ENCODE measurements around the gene PPM1A. TPM values are rescaled to one million over a fixed set of nuclear protein-coding genes. Genes with fewer than 3 reads are reported as not detected.

Gene PPM1A
- total RNA-seq, result 9.8 and 15.4 TPM in 2 replicates

DNA sequence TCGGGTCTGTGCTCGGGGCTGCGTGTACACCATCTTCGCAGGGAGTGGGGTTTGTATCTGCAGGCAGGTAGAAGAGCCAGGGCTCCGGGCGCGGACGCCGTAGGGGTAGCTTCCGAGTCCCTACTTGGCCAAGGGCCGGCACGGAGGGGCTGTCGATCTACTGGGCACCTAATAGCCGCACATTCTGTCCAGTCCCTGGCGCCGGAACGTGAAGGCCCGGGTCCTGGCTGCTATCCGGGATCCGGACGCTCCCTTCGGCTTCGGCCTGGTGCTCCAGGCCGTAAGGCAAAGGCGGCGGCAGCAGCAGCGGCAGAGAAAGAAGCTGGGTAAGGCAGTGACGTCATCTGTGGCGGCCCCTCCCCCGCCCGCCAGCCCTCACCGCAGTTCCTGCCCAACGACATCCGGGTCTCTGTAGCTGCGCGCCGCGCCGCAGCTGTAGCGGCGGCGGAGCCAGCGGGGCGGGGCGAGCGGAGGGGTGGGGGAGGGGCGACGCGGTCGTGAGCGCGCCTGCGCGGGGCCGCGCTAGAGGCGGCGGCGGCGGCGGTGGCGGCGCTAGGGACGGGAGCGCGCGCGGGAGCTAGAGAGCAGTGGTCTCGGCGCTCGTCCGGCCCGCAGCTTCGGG, at the start of gene PPM1A:
Gene PPM1A (plus strand): TSS at position 525 of the 622 bp plus-strand sequence. CDS start 33,483 bp downstream, outside the sequence.

Other genes with a start within 250 kb of the PPM1A start
- gene PCNX4, start 157.3 kb upstream of the PPM1A start, total RNA-seq, result 14.8 and 32.9 TPM in 2 replicates
- 74.3 and 76.9 TPM in 2 replicates for gene DHRS7, start 83.8 kb upstream of the PPM1A start, total RNA-seq
- 0.71 and 1.3 TPM in 2 replicates for gene C14orf39, start 236.8 kb downstream of the PPM1A start, total RNA-seq

Measured in airway epithelial cell (primary cell).